GM19372 (cell line): ENCODE measurements around the gene MAP7.
"Not testable (repeated sequence)": the region's sequence is repeated elsewhere in the genome, so short reads cannot be mapped to it uniquely, and the experiment has no call there.

Experiments used
- ATAC-seq: cut with Tn5 transposase; IDR thresholded peaks from one replicate; pipeline ENCODE4 v1.9.1; 2021; ENCODE audit warnings: mild to moderate bottlenecking, low read depth, moderate library complexity; ENCODE audit not compliant: unreplicated experiment

Gene MAP7

GRCh38 chr6:136550330-136551071 is at the start of gene MAP7:
TSS of gene MAP7 (minus strand) at chr6:136550422. CDS start at chr6:136550408, 14 bp downstream.
- peak; percentile 81 for ATAC-seq

DNA sequence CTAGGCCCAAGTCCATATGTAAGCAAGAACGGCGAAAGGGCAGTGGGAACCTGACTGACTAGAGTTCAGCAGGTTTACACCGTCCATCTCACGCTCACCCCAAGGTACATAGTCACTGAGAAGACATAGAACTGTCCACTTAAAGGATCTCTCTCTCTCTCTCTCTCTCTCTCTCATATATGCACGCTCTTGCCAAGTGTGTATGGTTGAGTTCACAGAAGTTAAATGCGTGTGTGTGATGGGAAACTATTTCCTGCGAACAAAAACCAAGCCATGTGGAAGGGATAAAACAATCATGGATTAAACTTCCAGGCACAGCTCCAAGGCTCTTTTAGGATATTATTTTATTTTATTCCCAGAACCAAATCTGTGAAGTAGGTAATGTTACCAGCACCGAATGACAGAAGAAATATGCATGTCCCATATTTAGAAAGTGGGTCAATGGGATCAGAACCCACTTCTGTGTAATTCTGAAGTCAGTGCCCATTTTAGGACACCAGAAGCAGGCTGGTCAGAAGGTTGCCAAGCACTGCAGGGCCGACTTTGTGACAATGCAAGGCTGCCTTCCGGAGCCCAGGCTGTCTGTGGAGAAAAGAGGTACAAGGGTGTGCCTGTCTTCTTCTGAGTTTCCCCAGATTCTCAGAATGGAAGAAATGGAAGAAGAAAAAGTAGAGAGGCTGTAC is 49.2 kb upstream of the MAP7 start:
- ATAC-seq, result no peak

DNA sequence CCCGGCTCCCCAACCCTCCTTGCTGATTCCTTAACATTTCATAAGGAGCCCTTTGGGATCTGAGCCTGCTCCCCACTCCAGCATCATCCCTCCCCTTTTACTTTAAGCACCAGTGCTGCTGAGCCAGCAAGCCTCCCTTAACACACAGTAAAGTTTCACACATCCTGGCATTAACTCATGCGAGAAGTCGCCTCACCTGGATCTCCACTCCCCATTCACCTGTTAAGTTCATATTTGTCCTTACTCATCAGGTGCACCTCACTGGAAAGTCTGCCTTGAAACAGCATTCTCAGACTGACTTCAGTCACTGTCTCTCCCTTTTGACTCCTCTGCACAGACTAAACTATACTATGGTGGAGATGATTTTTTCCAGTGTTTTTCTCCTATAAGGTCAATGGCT is 47.8 kb upstream of the MAP7 start:
- ATAC-seq, result no peak

DNA sequence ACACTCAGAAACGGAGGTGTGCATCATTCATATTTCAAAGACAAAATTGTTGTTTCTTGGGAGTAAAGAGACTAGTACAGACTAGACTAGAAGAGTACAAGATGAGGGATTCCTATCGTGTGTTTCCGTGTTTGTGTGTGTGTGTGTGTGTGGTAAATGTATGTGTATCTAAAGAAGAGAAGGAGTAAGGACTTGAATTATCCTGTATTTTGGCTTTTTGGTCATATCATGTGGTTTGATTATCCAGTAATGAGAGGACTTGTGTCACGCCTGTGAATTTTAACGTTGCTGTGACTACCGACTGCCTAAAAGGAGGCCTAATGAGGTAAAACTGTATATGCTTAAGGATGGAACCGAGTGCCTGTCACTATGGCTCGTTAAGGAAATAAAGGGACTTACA is 44.4 kb upstream of the MAP7 start:
- ATAC-seq, result no peak

DNA sequence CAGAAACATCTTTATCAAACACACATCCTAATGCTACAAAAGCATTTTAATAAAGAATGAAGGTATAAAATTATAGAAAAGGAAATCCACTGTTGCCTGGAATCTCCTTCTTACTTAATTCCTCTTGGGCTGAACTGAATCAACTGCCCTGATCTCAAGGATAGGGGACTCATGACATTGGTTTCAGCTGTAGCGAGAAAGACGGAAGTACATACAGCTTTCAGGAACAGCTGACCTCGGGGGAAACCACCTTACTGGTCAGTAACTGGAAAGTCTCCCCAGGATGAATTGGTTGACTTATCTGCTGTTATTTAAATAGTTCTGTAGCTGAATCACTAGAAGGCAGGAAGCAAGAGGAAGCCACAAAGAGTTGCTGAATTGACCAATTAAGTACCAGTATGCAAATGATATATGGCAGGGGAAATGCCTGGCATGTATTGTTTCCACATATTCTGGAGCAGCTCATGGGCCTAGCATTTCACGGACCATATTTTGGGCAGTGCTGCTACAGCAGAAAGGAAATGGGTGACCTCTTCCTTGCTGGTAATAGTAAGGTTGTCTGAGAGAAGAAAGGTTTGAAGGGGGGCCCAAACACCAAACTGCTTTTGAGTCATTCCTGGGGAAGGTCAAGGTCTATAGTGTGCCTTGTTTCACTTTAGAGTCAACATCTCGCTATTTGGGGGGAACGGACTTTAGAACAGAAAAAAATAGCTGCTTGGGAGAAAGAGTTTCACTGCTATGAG is 43.7 kb upstream of the MAP7 start:
- ATAC-seq, result peak; percentile 93

GRCh38 chr6:136592930-136593673 is 42.9 kb upstream of the MAP7 start:
- no peak for ATAC-seq

GRCh38 chr6:136591617-136592016 is 41.4 kb upstream of the MAP7 start:
- ATAC-seq, result no peak

DNA sequence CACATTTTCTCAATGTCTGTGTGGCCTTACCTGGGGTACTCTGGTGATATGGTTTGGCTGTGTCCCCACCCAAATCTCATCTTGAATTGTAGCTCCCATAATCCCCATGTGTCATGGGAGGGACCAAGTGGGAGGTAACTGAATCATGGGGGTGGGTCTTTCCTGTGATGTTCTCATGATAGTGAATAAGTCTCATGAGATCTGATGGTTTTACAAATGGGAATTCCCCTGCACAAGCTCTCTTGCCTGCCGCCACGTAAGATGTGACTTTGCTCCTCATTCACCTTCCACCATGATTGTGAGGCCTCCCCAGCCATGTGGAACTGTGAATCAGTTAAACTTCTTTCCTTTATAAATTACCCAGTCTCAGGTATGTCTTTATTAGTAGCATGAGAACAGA is 40.6 kb upstream of the MAP7 start:
- ATAC-seq, result not testable (repeated sequence)

DNA sequence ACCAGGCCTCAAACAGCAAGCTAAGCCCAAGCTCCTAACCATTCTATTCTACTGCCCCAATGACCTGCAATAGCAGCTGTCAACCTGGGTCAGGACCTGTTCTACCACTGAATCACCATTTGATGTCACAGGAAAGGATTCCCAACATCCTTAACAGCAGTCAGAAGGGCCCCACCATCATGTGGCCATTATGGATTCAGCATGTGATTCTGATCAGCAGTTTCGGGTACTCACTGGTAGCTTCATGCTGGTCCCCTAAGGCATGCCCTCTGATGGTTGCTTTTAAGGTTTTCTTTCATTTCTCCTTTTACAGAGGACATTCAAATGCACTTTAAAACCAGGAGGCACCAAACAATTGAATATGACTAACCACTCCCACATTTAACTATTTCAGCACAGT is 37.3 kb upstream of the MAP7 start:
- no peak for ATAC-seq

- no peak for ATAC-seq
Observed at GRCh38 chr6:136586295-136586694, 36.1 kb upstream of the MAP7 start.

DNA sequence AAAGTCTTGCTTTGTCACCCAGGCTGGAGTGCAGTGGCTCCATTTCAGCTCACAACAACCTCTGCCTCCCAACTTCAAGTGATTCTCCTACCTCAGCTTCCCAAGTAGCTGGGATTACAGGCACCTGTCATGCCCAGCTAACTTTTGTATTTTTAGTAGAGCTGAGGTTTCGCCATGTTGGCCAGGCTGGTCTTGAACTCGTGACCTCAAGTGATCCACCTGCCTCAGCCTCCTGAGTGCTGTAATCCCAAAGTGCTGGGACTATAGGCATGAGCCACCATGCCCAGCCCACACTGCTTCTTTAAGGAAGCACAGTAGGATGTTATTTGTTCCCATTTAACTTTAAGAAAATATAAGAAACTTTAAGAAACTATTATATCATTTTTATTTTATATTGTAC is 35.3 kb upstream of the MAP7 start:
- ATAC-seq, result not testable (repeated sequence)

GRCh38 chr6:136584290-136584689 is 34.1 kb upstream of the MAP7 start:
- not testable (repeated sequence) for ATAC-seq

GRCh38 chr6:136582711-136583471 is 32.7 kb upstream of the MAP7 start:
- ATAC-seq, result no peak

- no peak for ATAC-seq
Observed at GRCh38 chr6:136579800-136580199, 29.6 kb upstream of the MAP7 start.

- no peak for ATAC-seq
Observed at GRCh38 chr6:136576821-136577220, 26.6 kb upstream of the MAP7 start.

DNA sequence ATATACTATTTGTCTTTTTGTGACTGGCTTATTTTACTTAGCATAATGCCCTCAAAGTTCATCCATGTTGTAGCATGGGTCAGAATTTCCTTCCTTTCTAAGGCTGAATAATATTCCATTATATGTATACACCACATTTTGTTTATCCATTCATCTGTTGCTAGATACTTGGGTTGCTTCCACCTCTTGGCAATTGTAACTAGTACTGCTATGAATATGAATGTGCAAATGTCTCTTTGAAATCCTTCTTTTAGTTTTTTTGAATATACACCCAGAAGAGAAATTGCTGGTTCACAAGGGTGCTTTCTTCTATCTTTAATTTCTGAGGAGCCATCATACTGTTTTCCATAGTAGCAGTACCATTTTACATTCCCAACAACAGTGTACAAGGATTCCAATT is 21.3 kb upstream of the MAP7 start:
- ATAC-seq, result no peak

DNA sequence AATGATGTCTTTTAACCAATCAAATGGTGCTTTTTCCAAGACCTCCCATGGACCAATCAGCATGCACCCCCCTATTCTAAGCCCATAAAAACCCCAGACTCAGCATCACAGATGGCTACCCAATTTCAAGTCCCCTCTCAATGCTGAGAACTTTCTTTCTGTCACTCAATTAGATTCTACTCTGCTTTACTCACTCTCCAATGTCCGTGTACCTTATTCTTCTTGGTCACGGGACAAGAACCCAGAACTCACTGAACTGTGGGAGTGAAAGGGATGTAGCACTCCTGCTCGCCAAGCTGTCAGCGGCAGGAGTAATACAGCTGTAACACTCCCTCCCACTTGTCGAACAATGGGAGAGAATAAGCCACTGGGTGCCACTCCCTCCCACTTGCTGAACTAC is 20.8 kb upstream of the MAP7 start:
- no peak for ATAC-seq

DNA sequence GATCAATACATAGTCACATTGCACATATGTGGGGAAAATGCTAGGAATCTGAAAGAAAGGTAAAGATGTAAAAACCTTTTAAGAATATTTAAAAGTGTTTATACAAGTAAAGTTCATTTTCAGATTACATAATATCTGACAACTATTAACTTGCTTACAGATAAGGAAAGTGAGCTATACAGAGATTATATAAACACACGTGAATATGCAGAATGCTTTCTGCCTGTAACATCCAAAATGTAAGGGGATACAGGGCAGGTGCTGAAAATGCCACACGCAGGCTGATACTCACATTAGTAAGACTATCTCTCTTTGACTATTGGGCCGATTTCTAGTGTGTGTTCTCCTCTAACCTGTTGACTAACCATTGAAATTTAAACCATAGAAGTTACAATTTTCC is 17.9 kb upstream of the MAP7 start:
- no peak for ATAC-seq

DNA sequence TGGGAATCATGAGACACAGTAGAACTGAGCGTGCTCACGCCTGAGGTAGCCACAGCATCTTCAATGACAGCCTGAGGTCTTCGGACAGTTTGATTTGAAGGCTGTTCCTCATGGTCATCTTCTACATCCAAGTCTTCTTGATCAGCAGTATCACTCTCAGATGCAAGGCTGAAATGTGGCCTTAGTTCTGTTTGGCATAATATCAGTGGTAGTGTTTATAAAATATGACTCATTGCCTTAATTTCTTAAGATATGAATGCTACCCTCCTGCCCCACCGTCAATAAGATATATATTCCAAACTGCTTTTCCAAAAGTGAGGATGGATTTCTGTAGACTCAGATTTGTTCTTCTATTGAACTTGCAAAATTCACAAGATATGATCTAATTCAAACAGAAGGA is 17.5 kb upstream of the MAP7 start:
- ATAC-seq, result no peak

- ATAC-seq, result no peak
Observed at GRCh38 chr6:136566851-136567250, 16.6 kb upstream of the MAP7 start.
